K562 (cell line): Measurements from ENCODE around the gene BTBD1.

Experiments
- CTCF ChIP-seq, 3 experiments: IDR thresholded peaks in 2 of 3; conservative IDR thresholded peaks in 1 of 3; 2 replicates each; pipeline ENCODE4 v1.5.1; 2011 to 2012; ENCODE audit warnings: low read length in 3 of 3, mild to moderate bottlenecking in 3 of 3, control low read depth in 2 of 3, improper control_type of control experiment in 1 of 3, inconsistent platforms in 1 of 3, low read depth in 1 of 3, mixed read lengths in 1 of 3, moderate library complexity in 1 of 3; ENCODE audit not compliant: insufficient read depth in 2 of 3
- FUS ChIP-seq: fragments of 200-400 bp; formaldehyde crosslinking; optimal IDR thresholded peaks from 2 replicates; pipeline ENCODE3; 2017; ENCODE audit warnings: low read depth, low read length
- GATAD2B ChIP-seq: fragments of 450-650 bp; IDR thresholded peaks from 2 replicates; pipeline ENCODE4 v1.6.1; 2017; ENCODE audit warnings: mild to moderate bottlenecking, borderline replicate concordance
- LEF1 ChIP-seq: fragments of 450-650 bp; IDR thresholded peaks from 2 replicates; pipeline ENCODE4 v1.6.1; 2016; ENCODE audit warnings: mild to moderate bottlenecking
- RNF2 ChIP-seq: sonication (generic); IDR thresholded peaks from 2 replicates; pipeline ENCODE4 v1.6.1; 2016
- SMC3 ChIP-seq: conservative IDR thresholded peaks from 2 replicates; pipeline ENCODE4 v1.6.1; 2011; ENCODE audit warnings: low read depth, low read length, improper control_type of control experiment; ENCODE audit not compliant: insufficient read depth
- TAF1 ChIP-seq: IDR thresholded peaks from 2 replicates; pipeline ENCODE4 v1.6.1; 2011; ENCODE audit warnings: mild to moderate bottlenecking, low read length, moderate library complexity; ENCODE audit not compliant: insufficient read depth, control insufficient read depth, severe bottlenecking; ENCODE audit errors: extremely low read depth
- YBX1 ChIP-seq: fragments of 450-650 bp; IDR thresholded peaks from 2 replicates; pipeline ENCODE4 v1.7.1; 2016; ENCODE audit warnings: mild to moderate bottlenecking
- ZNF431 ChIP-seq: sonication (generic); formaldehyde crosslinking; IDR thresholded peaks from 2 replicates; pipeline ENCODE4 v1.8.0; 2022; ENCODE audit warnings: mild to moderate bottlenecking, missing genetic modification reagents

DNA sequence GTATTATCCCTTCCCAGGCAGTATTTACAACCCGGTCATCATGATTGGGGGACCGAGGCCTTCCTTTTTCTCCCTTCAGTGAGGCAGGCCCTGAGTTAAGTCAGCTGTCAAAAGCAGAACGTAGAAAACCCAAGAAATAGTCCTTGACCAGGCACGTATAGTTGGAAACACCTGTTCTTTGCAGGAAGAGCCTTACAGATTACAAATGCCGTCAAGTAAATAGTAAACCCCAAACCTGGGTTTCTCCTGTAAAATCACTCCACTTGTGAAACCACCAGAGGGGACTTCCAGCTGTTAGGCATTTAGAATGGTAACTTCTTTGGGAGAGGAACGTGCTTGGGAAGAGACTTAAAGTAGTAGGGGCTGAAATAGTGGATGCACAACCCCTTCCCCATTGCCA is 1.0 kb upstream of the BTBD1 start:
- TF ChIP-seq GATAD2B (no peak), FUS (no peak), SMC3 (no peak), TAF1 (no peak), ZNF431 (no peak), LEF1 (no peak), CTCF (IDR thresholded peaks at IDR 0.05 in 2 of 3, conservative IDR thresholded peaks at IDR 0.05 in 1 of 3; ENCODE audit: insufficient read depth in 2 of 3, low read depth in 1 of 3, low read length in 3 of 3) (no peak), YBX1 (no peak), RNF2 (no peak)
